Islet of Langerhans (tissue), 1 donor: ENCODE results near the gene PRKAR1B.
A peak's percentile ranks its signal among the peaks of the same experiment; 100 is the strongest.
"Not testable (repeated sequence)": the region's sequence is repeated elsewhere in the genome, so short reads cannot be mapped to it uniquely, and the experiment has no call there.

ENCODE experiments used
- FAIRE-seq: peaks from one replicate; lab custom pipeline; 2011; peaks lifted over from hg19 to GRCh38; lab: Jason Lieb, UNC

Gene PRKAR1B

GRCh38 chr7:756928-757560, 30.0 kb upstream of the PRKAR1B start:
- FAIRE-seq, result no peak

GRCh38 chr7:756231-756927, 29.3 kb upstream of the PRKAR1B start:
- FAIRE-seq, result no peak

- FAIRE-seq, result no peak
Measured at GRCh38 chr7:755413-755805, 28.3 kb upstream of the PRKAR1B start.

- FAIRE-seq, result no peak
Measured at GRCh38 chr7:754531-755412, 27.7 kb upstream of the PRKAR1B start.

DNA sequence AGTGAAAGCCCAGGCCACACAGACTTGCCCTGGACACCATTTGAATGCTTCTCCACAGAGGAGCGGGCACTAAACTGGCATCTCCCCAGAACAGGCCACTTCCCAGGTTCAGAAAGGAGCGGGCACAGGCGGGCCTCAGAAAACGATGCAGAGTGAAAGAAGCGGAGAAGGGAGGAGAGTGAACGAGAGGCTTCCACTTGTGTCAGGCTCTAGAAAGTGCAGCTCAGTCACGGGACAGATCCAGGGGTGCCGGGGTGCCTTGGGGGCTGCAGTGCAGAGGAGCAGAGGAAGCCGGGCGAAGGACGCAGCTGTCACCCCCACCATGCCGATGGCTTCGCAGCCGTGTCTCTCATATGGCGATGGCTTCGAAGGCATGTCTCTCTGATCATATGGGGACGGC, 26.1 kb upstream of the PRKAR1B start:
- no peak for FAIRE-seq

DNA sequence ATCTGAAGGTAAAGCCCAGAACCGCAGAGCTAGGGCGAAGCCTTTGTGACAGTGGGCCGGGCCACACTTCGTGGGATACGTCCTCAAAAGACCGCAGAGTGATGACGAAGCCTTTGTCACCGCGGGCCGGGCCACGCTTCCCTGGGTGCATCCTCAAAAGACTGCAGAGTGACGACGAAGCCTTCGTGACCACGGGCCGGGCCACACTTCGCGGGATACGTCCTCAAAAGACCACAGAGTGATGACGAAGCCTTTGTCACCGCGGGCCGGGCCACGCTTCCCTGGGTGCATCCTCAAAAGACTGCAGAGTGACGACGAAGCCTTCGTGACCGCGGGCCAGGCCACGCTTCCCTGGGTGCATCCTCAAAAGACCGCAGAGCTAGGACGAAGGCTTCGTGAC, 25.2 kb upstream of the PRKAR1B start:
- not testable (repeated sequence) for FAIRE-seq

GRCh38 chr7:751826-752225, 24.7 kb upstream of the PRKAR1B start:
- no peak for FAIRE-seq

DNA sequence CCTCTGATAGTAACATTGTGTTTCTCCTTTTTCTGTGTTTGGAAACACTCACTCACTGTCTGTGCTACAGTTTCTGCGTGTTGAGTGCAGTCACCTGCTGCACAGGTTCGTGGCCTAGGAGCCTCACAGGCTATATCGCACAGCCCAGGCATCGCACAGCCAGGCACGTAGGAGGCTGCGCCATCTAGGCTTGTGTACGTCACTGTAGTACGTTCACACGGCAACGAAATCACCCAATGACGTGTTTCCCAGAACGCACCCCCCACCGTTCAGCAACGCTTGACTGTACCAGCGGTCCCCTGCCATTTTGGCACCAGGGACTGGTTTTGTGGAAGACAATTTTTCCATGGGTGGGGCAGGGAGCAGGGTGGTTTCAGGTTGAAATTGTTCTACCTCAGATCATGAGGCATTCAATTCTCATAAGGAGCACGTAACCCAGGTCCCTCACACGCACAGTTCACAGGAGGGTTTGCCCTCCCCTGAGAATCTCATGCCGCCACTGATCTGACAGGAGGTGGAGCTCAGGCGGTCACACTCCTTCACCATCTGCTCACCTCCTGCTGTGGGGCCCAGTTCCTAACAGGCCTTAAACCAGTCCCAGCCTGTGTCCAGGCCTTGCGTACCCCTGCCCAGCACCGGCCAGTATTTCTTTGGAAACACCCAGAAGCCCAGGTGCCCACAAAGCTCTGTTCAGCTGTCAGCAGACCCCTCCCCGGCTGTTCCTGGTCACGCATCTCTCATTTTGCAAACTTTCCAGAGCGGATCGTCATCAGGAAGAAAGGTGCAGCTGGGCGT, 23.2 kb upstream of the PRKAR1B start:
- no peak for FAIRE-seq

DNA sequence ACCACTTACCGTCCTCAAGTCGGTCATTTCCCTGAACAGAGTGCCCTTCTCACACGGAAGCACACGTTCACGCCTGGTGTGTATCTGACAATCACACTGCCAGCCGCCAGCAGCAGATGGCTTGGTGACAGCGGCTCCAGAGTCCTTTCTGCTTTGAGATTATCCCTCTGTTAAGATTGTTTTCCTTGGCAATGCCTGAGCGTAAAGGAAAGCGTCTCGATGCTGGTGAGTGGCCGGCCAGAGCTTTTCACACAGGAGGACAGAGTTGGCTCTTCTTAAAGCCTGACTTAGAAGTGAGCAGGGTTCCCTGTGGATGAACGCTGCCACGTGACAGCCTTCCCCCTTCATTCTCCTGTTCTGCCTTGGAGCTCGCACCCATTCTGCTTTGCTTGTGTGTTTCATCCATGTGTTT, 22.1 kb upstream of the PRKAR1B start:
- peak; percentile 45 for FAIRE-seq

GRCh38 chr7:748446-748845, 21.4 kb upstream of the PRKAR1B start:
- FAIRE-seq, result no peak

GRCh38 chr7:747186-747585, 20.1 kb upstream of the PRKAR1B start:
- no peak for FAIRE-seq

- FAIRE-seq, result no peak
Measured at GRCh38 chr7:746155-747061, 19.3 kb upstream of the PRKAR1B start.

DNA sequence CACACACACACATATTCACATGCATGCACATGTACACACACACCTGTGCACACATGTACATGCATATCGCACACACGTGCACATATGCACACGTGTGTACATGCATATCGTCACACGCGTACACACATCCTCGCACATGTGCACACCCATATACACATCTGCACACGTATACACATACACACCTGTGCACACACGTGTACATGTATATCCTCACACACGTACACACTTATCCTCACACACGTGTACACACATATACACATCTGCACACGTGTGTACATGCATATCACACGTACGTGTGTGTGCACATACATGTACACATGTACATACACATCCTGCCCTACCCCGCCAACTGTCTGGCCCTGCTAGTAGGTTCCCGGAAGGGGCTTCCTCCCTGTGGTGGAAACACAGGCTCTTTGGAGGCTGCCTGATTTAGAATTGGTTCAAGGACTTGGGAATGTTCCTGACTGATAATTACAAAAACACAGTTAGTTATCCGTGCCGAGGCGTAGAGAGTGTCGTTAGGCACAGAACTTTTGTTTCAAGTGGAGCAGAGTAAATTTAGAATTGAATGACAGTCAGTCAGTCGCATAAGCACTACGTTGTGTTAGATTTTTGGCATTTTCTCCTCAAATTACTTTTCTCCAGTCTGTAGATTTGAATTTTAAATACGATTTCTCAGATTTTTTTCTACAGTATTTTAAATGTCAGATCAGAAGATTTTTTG, 18.5 kb upstream of the PRKAR1B start:
- FAIRE-seq, result no peak

- no peak for FAIRE-seq
Measured at GRCh38 chr7:744854-745430, 17.9 kb upstream of the PRKAR1B start.

DNA sequence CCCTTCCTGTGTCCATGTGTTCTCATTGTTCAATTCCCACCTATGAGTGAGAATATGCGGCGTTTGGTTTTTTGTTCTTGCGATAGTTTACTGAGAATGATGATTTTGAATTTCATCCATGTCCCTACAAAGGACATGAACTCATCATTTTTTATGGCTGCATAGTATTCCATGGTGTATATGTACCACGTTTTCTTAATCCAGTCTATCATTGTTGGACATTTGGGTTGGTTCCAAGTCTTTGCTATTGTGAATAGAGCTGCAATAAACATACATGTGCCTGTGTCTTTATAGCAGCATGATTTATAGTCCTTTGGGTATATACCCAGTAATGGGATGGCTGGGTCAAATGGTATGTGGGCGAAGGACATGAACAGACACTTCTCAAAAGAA, 17.0 kb upstream of the PRKAR1B start:
- not testable (repeated sequence) for FAIRE-seq

GRCh38 chr7:743341-744127, 16.5 kb upstream of the PRKAR1B start:
- not testable (repeated sequence) for FAIRE-seq

GRCh38 chr7:742791-743190, 15.7 kb upstream of the PRKAR1B start:
- no peak for FAIRE-seq

DNA sequence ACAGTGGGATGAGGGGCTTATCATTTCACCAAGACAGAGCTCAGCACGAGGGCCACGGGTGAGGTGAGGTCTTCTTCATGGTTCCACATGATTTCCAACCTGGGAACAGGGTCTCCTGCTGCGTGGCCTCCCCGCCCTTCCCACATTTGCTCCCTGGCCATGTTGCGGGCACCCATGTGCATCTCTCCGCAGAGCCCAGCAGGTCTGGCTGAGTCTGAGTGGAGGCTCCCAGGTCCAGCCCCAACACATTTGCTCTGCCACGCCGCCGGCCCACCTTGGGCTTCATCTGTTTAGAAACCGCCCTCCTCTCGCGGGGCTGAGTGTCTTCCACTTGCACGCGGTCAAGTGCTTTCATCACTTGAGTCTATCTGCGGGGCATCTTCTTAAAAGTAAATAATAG, 14.8 kb upstream of the PRKAR1B start:
- FAIRE-seq, result no peak

DNA sequence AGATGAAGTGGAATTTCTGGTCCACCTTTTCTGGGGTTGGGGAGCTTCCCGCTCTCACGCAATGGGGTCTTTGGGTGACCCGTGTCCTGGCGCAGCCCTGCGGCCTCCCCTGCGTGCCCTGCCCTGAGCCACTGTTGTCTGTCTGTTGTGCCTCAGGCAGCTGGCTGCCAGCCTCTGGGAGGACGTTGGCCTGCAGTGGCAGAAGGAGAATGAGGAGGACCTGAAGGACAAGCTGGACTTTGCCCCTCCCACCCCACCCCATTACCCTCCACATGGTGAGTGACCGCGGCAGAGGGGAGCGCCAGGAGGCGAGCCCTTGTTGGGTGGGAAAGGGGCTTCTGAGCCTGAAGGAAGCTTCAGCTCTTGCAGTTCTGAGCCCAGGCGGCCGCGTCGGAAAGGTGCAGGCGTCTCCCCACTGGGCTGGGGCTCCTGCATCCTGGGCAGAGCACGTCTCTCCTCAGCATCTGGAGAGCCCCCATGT, 14.2 kb upstream of the PRKAR1B start:
- FAIRE-seq, result no peak
